Neuronal stem cell (in vitro differentiated cells): ENCODE results near the gene CFAP92.

Source experiments
- DNase-seq: peaks from one replicate; pipeline ENCODE4 v3.0.0-alpha.2; 2013; ENCODE audit warnings: low spot score
- H2AFZ ChIP-seq: one replicate; pipeline ENCODE4 v1.6.1; 2013; ENCODE audit warnings: mild to moderate bottlenecking, low read length, inconsistent platforms
- H2AK5ac ChIP-seq: 2 replicates; pipeline ENCODE4 v1.6.1; 2013; ENCODE audit warnings: low read depth, mild to moderate bottlenecking, inconsistent platforms, low read length, moderate library complexity, mixed read lengths
- H2BK120ac ChIP-seq: 2 replicates; pipeline ENCODE4 v1.6.1; 2013; ENCODE audit warnings: low read depth, mild to moderate bottlenecking, inconsistent platforms, low read length, moderate library complexity, mixed read lengths
- H2BK12ac ChIP-seq: one replicate; pipeline ENCODE4 v1.6.1; 2013; ENCODE audit warnings: low read length, inconsistent platforms
- H2BK15ac ChIP-seq: 2 replicates; pipeline ENCODE4 v1.6.1; 2013; ENCODE audit warnings: mild to moderate bottlenecking, low read length, inconsistent platforms, mixed read lengths
- H2BK5ac ChIP-seq: one replicate; pipeline ENCODE4 v1.6.1; 2013; ENCODE audit warnings: inconsistent platforms, mild to moderate bottlenecking, low read length, moderate library complexity
- H3K14ac ChIP-seq: one replicate; pipeline ENCODE4 v1.6.1; 2013; ENCODE audit warnings: low read length, inconsistent platforms
- H3K18ac ChIP-seq: 2 replicates; pipeline ENCODE4 v1.6.1; 2013; ENCODE audit warnings: low read length, inconsistent platforms
- H3K23ac ChIP-seq: 2 replicates; pipeline ENCODE4 v1.6.1; 2013; ENCODE audit warnings: low read depth, mild to moderate bottlenecking, mixed read lengths, low read length, inconsistent platforms; ENCODE audit not compliant: poor library complexity
- H3K27ac ChIP-seq: replicated peaks from 3 replicates; pipeline ENCODE4 v1.5.1; 2013; ENCODE audit warnings: low read length, inconsistent platforms
- H3K27me3 ChIP-seq, 3 experiments: 2 replicates each; pipeline ENCODE4 v1.6.1; 2013; ENCODE audit warnings: low read length in 3 of 3, mild to moderate bottlenecking in 2 of 3, inconsistent platforms in 1 of 3, low read depth in 1 of 3, mixed read lengths in 1 of 3, moderate library complexity in 1 of 3; ENCODE audit not compliant: control insufficient read depth in 3 of 3, insufficient read depth in 3 of 3
- H3K36me3 ChIP-seq, 2 donors: replicated peaks in 1 of 2; 2 replicates each; pipeline ENCODE4 v1.6.1; 2013; ENCODE audit warnings: low read length in 2 of 2; ENCODE audit not compliant: control insufficient read depth in 2 of 2, insufficient read depth in 2 of 2
- H3K4ac ChIP-seq: 2 replicates; pipeline ENCODE4 v1.6.1; 2013; ENCODE audit warnings: inconsistent platforms, mild to moderate bottlenecking, low read length, moderate library complexity
- H3K4me1 ChIP-seq, 2 donors: 1 replicate in 1 of 2; 2 replicates in 1 of 2; pipeline ENCODE4 v1.6.1; 2013; ENCODE audit warnings: low read length in 2 of 2, low read depth in 1 of 2; ENCODE audit not compliant: control insufficient read depth in 2 of 2, insufficient read depth in 1 of 2
- H3K4me2 ChIP-seq: one replicate; pipeline ENCODE4 v1.6.1; 2013; ENCODE audit warnings: mild to moderate bottlenecking, low read length, inconsistent platforms; ENCODE audit not compliant: insufficient read depth, poor library complexity, severe bottlenecking
- H3K4me3 ChIP-seq, 2 donors: 2 replicates each; pipeline ENCODE4 v1.5.1; 2013; ENCODE audit warnings: low read length in 2 of 2, mild to moderate bottlenecking in 2 of 2, inconsistent platforms in 1 of 2, moderate library complexity in 1 of 2
- H3K79me1 ChIP-seq: one replicate; pipeline ENCODE4 v1.6.1; 2013; ENCODE audit warnings: low read depth, mild to moderate bottlenecking, inconsistent platforms, low read length, moderate library complexity
- H3K9ac ChIP-seq: one replicate; pipeline ENCODE4 v1.6.1; 2013; ENCODE audit warnings: mild to moderate bottlenecking, low read depth, low read length, inconsistent platforms; ENCODE audit not compliant: poor library complexity
- H3K9me3 ChIP-seq, 2 donors: replicated peaks in 1 of 2; 2 replicates each; pipeline versions ENCODE3 to v1.6.1; 2013; ENCODE audit warnings: low read length in 2 of 2, mild to moderate bottlenecking in 2 of 2, inconsistent platforms in 1 of 2, low read depth in 1 of 2, mixed read lengths in 1 of 2, moderate library complexity in 1 of 2; ENCODE audit not compliant: control insufficient read depth in 2 of 2, insufficient read depth in 1 of 2
- H4K8ac ChIP-seq: one replicate; pipeline ENCODE4 v1.6.1; 2013; ENCODE audit warnings: low read depth, mild to moderate bottlenecking, inconsistent platforms, low read length, moderate library complexity
- H4K91ac ChIP-seq: one replicate; pipeline ENCODE4 v1.6.1; 2013; ENCODE audit warnings: low read length, low read depth, mild to moderate bottlenecking, inconsistent platforms; ENCODE audit not compliant: poor library complexity
- WGBS, 2 donors: extraction: QIAGEN DNeasy Blood & Tissue Kit; methylation state at CpG; one replicate each; pipeline ENCODE4 v1.1.7; 2013; ENCODE audit warnings: missing lambda C conversion rate in 2 of 2, mixed read lengths in 1 of 2; ENCODE audit not compliant: insufficient read length in 2 of 2, insufficient replicate concordance in 1 of 2; ENCODE audit errors: extremely low coverage in 2 of 2; 5-methylcytosine and 5-hydroxymethylcytosine counted together

The CFAP92 gene

GRCh38 chr3:128996726-128997125 lies 2.9 kb upstream of the CFAP92 start:
- no peak overlapping the region for H4K91ac ChIP-seq
- no peak overlapping the region for H3K4me2 ChIP-seq
- peak overlapping the region; percentile 92 for H2AK5ac ChIP-seq
- WGBS, 2 donors = no CpG with 5 or more reads among the region's 5 CpGs
- DNase-seq = no peak
- H3K9me3 ChIP-seq = no peaks in the 10 kb centered on the region
- peaks cover 30 to 67% of the 10 kb centered on the region in 2 donors for H3K4me1 ChIP-seq
- H2AFZ ChIP-seq = no peak overlapping the region
- no peak overlapping the region for H2BK15ac ChIP-seq
- peak overlapping the region; percentile 52 for H2BK120ac ChIP-seq
- H3K18ac ChIP-seq = peak overlapping the region; percentile 6
- no peak overlapping the region for H3K27ac ChIP-seq
- no peak overlapping the region for H3K14ac ChIP-seq
- peak overlapping the region; percentile 8 for H3K23ac ChIP-seq
- H3K36me3 ChIP-seq = peaks cover 0 to 4% of the 10 kb centered on the region in 2 donors
- H3K27me3 ChIP-seq = peaks cover 0 to 7% (median 0%) of the 10 kb centered on the region in 3 experiments
- H3K4ac ChIP-seq = no peak overlapping the region
- no peak overlapping the region for H2BK12ac ChIP-seq
- no peak overlapping the region for H3K4me3 ChIP-seq
- H3K79me1 ChIP-seq = peaks cover 3% of the 10 kb centered on the region
- H2BK5ac ChIP-seq = no peak overlapping the region
- no peak overlapping the region for H3K9ac ChIP-seq
- no peak overlapping the region for H4K8ac ChIP-seq

- peak overlapping the region; percentile 50 for H3K18ac ChIP-seq
- H3K79me1 ChIP-seq = peaks cover 3% of the 10 kb centered on the region
- H3K9me3 ChIP-seq = no peaks in the 10 kb centered on the region
- H2BK120ac ChIP-seq = peak overlapping the region; percentile 52
- H3K4me2 ChIP-seq = no peak overlapping the region
- no peak overlapping the region for H3K4ac ChIP-seq
- H3K4me1 ChIP-seq = peaks cover 30 to 67% of the 10 kb centered on the region in 2 donors
- DNase-seq = no peak
- no peak overlapping the region for H2AFZ ChIP-seq
- H2AK5ac ChIP-seq = peak overlapping the region; percentile 92
- WGBS, 2 donors = no CpG with 5 or more reads among the region's 1 CpG
- no peak overlapping the region for H4K8ac ChIP-seq
- H3K23ac ChIP-seq = no peak overlapping the region
- no peak overlapping the region for H3K14ac ChIP-seq
- H3K27ac ChIP-seq = no peak overlapping the region
- H4K91ac ChIP-seq = no peak overlapping the region
- H3K36me3 ChIP-seq = peaks cover 0 to 4% of the 10 kb centered on the region in 2 donors
- peak overlapping the region; percentile 50 for H2BK12ac ChIP-seq
- no peak overlapping the region for H3K4me3 ChIP-seq
- H2BK15ac ChIP-seq = no peak overlapping the region
- H2BK5ac ChIP-seq = no peak overlapping the region
- no peak overlapping the region for H3K9ac ChIP-seq
- H3K27me3 ChIP-seq = peaks cover 0 to 4% (median 0%) of the 10 kb centered on the region in 3 experiments
These were observed 2.3 kb upstream of the CFAP92 start for GRCh38 chr3:128996200-128996599.

GRCh38 chr3:128995737-128996136 lies 1.9 kb upstream of the CFAP92 start:
- peak overlapping the region; percentile 34 for H2BK15ac ChIP-seq
- H3K9ac ChIP-seq = no peak overlapping the region
- H3K9me3 ChIP-seq = no peaks in the 10 kb centered on the region
- peaks cover 3% of the 10 kb centered on the region for H3K79me1 ChIP-seq
- peaks cover 0 to 4% of the 10 kb centered on the region in 2 donors for H3K36me3 ChIP-seq
- peak overlapping the region; percentile 50 for H3K18ac ChIP-seq
- H3K4me3 ChIP-seq = no peak overlapping the region
- H3K4me2 ChIP-seq = no peak overlapping the region
- H2AK5ac ChIP-seq = no peak overlapping the region
- H3K4me1 ChIP-seq = peaks cover 29 to 65% of the 10 kb centered on the region in 2 donors
- no peak overlapping the region for H3K4ac ChIP-seq
- H2BK120ac ChIP-seq = no peak overlapping the region
- peaks cover 0 to 4% (median 0%) of the 10 kb centered on the region in 3 experiments for H3K27me3 ChIP-seq
- no peak overlapping the region for H3K23ac ChIP-seq
- no CpG with 5 or more reads among the region's 1 CpG for WGBS, 2 donors
- H2AFZ ChIP-seq = no peak overlapping the region
- H4K8ac ChIP-seq = no peak overlapping the region
- no peak overlapping the region for H3K14ac ChIP-seq
- H3K27ac ChIP-seq = no peak overlapping the region
- no peak overlapping the region for H2BK5ac ChIP-seq
- no peak overlapping the region for H4K91ac ChIP-seq
- no peak overlapping the region for H2BK12ac ChIP-seq
- DNase-seq = no peak

GRCh38 chr3:128994581-128995546 lies 988 bp upstream of the CFAP92 start:
- Histone ChIP-seq H4K8ac (peak overlapping the region; percentile 44), H3K14ac (no peak overlapping the region), H3K4me3 (peak overlapping the region in 1 of 2 donors; percentile 56), H2BK12ac (peak overlapping the region; percentile 26), H3K9me3 (no peaks in the 10 kb centered on the region), H3K23ac (no peak overlapping the region), H3K4me1 (peaks cover 26 to 56% of the 10 kb centered on the region in 2 donors), H2BK15ac (peak overlapping the region; percentile 34), H3K36me3 (peaks cover 0 to 4% of the 10 kb centered on the region in 2 donors), H3K27ac (no peak overlapping the region), H3K9ac (no peak overlapping the region), H2BK5ac (no peak overlapping the region), H2BK120ac (peak overlapping the region; percentile 66), H2AFZ (peak overlapping the region; percentile 83), H3K27me3 (peaks cover 0 to 4% (median 0%) of the 10 kb centered on the region in 3 experiments), H3K4ac (no peak overlapping the region), H3K18ac (peak overlapping the region; percentile 73), H3K4me2 (no peak overlapping the region), H3K79me1 (peaks cover 3% of the 10 kb centered on the region), H2AK5ac (peak overlapping the region; percentile 49), H4K91ac (no peak overlapping the region)
- WGBS, 2 donors = no CpG with 5 or more reads among the region's 19 CpGs
- DNase-seq = no peak
